SK-N-MC (cell line): ENCODE data around the gene STK17B.

Experiments
- EZH2 ChIP-seq: fragments of 200-600 bp; sonication (generic); IDR thresholded peaks from one replicate; pipeline ENCODE4 v1.6.1; 2017; ENCODE audit warnings: antibody characterized with exemption
- FOXP2 ChIP-seq: optimal IDR thresholded peaks from 2 replicates; pipeline ENCODE3; 2011; ENCODE audit warnings: mild to moderate bottlenecking, moderate library complexity; ENCODE audit not compliant: insufficient read depth; ENCODE audit errors: extremely low read length, control extremely low read depth
- POLR2AphosphoS5 ChIP-seq: IDR thresholded peaks from 2 replicates; pipeline ENCODE4 v1.6.1; 2012; ENCODE audit warnings: mild to moderate bottlenecking, low read depth, low read length, borderline replicate concordance

GRCh38 chr2:196167666-196168065, 3.7 kb downstream of the STK17B start:
- TF ChIP-seq POLR2AphosphoS5, result no peak
- TF ChIP-seq EZH2, result no peak
- no peak for TF ChIP-seq FOXP2
